ENCODE measurements around the gene RPS6KL1.

DNA sequence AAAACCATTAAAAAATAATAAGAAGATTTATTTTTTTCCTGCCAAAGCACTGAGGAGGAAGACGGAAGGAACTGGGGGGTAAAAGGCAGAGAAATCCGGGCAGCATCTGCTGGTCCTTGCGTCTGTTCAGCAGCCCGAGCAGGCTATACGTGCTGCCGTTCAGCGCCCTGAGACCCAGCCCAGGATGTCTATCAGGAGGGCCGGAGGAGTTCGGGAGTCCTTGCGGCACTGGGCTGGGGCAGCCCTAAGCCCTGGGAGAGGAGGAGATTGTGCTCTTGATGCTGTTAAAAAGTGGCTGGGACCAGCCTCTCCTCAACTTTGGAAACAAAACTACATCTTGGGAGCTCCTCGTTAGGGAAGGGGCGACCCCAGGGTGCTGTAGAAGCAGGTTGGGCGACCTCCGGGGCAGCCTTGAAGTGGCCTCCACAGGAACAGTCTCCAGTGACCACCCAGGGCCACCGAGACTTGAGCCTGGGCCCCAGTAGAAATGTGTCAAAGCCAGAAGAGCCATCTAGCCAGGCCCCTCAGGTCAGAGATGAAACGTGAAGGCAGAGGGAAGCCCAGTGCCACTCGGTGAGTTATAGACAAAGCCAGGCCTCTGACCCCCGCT is 18.0 kb upstream of the RPS6KL1 start:
- no peak for TF ChIP-seq EZH2 (IDR thresholded peaks at IDR 0.05; ENCODE audit: borderline replicate concordance, insufficient read depth, low read length, poor library complexity, severe bottlenecking)
- no peak for TF ChIP-seq POLR2AphosphoS5 (IDR thresholded peaks at IDR 0.05)
- TF ChIP-seq, protein P1, sequence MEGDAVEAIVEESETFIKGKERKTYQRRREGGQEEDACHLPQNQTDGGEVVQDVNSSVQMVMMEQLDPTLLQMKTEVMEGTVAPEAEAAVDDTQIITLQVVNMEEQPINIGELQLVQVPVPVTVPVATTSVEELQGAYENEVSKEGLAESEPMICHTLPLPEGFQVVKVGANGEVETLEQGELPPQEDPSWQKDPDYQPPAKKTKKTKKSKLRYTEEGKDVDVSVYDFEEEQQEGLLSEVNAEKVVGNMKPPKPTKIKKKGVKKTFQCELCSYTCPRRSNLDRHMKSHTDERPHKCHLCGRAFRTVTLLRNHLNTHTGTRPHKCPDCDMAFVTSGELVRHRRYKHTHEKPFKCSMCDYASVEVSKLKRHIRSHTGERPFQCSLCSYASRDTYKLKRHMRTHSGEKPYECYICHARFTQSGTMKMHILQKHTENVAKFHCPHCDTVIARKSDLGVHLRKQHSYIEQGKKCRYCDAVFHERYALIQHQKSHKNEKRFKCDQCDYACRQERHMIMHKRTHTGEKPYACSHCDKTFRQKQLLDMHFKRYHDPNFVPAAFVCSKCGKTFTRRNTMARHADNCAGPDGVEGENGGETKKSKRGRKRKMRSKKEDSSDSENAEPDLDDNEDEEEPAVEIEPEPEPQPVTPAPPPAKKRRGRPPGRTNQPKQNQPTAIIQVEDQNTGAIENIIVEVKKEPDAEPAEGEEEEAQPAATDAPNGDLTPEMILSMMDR (IDR thresholded peaks at IDR 0.05; ENCODE audit: poor library complexity, severe bottlenecking), result no peak
- no peak for TF ChIP-seq RAD21 (conservative IDR thresholded peaks at IDR 0.05)
- no peak for TF ChIP-seq TAF1 (IDR thresholded peaks at IDR 0.05; ENCODE audit: low read depth)
- TF ChIP-seq EP300 (conservative IDR thresholded peaks at IDR 0.05; ENCODE audit: poor library complexity, severe bottlenecking), result no peak
- TF ChIP-seq SMC3 (conservative IDR thresholded peaks at IDR 0.05; ENCODE audit: poor library complexity), result no peak
- no peak for TF ChIP-seq REST (IDR thresholded peaks at IDR 0.05; ENCODE audit: borderline replicate concordance)
- TF ChIP-seq MXI1 (conservative IDR thresholded peaks at IDR 0.05; ENCODE audit: poor library complexity, severe bottlenecking), result no peak
